Measurements from ENCODE around the gene NECAP2.

The NECAP2 gene

GRCh38 chr1:16462773-16463330 lies 22.3 kb downstream of the NECAP2 start:
- Histone ChIP-seq H3K36me3 (replicated peaks; ENCODE audit: insufficient read depth, low read length) (peaks cover 12% of the 10 kb centered on the region), H3K4me2 (ENCODE audit: low read depth, low read length) (no peak overlapping the region), H3F3A (ENCODE audit: insufficient read depth, low read length) (no peaks in the 10 kb centered on the region), H3K4me1 (ENCODE audit: low read length) (no peaks in the 10 kb centered on the region), H3K4me3 (ENCODE audit: low read length) (no peak overlapping the region), H3K79me2 (ENCODE audit: low read length) (peaks cover 2% of the 10 kb centered on the region; the same call in 1 of the 2 replicates), H2AFZ (ENCODE audit: low read length) (no peak overlapping the region), H4K20me1 (ENCODE audit: insufficient read depth, low read length) (peaks cover 2% of the 10 kb centered on the region; the same call in 1 of the 2 replicates), H3K9ac (ENCODE audit: low read length) (no peak overlapping the region), H3K27me3 (replicated peaks; ENCODE audit: insufficient read depth, low read length) (no peaks in the 10 kb centered on the region), H3K27ac (ENCODE audit: low read length) (no peak overlapping the region), H3K9me3 (replicated peaks; ENCODE audit: insufficient read depth, low read length) (no peaks in the 10 kb centered on the region), H3K9me2 (replicated peaks; ENCODE audit: insufficient read depth, low read length) (no peaks in the 10 kb centered on the region)
- TF ChIP-seq EZH2 (optimal IDR thresholded peaks at IDR 0.05; ENCODE audit: low read depth, low read length) (no peak), CTCF (IDR thresholded peaks at IDR 0.05; ENCODE audit: low read length) (no peak), EZH2phosphoT487 (IDR thresholded peaks at IDR 0.05; ENCODE audit: low read length) (no peak)
- no peak for DNase-seq

GRCh38 chr1:16464917-16465625 lies 24.5 kb downstream of the NECAP2 start:
- H3K36me3 ChIP-seq (replicated peaks; ENCODE audit: insufficient read depth, low read length) = no peaks in the 10 kb centered on the region; the same call in 1 of the 2 replicates
- H4K20me1 ChIP-seq (ENCODE audit: insufficient read depth, low read length) = no peaks in the 10 kb centered on the region
- TF ChIP-seq EZH2 (optimal IDR thresholded peaks at IDR 0.05; ENCODE audit: low read depth, low read length) (no peak), EZH2phosphoT487 (IDR thresholded peaks at IDR 0.05; ENCODE audit: low read length) (no peak), CTCF (IDR thresholded peaks at IDR 0.05; ENCODE audit: low read length) (no peak)
- H3K27me3 ChIP-seq (replicated peaks; ENCODE audit: insufficient read depth, low read length) = no peaks in the 10 kb centered on the region
- H3K9ac ChIP-seq (ENCODE audit: low read length) = no peak overlapping the region
- no peak overlapping the region for H3K27ac ChIP-seq (ENCODE audit: low read length)
- no peaks in the 10 kb centered on the region for H3K9me3 ChIP-seq (replicated peaks; ENCODE audit: insufficient read depth, low read length)
- H3K79me2 ChIP-seq (ENCODE audit: low read length) = no peaks in the 10 kb centered on the region
- no peaks in the 10 kb centered on the region for H3K4me1 ChIP-seq (ENCODE audit: low read length)
- H3F3A ChIP-seq (ENCODE audit: insufficient read depth, low read length) = no peaks in the 10 kb centered on the region
- H2AFZ ChIP-seq (ENCODE audit: low read length) = no peak overlapping the region
- DNase-seq = no peak
- H3K4me2 ChIP-seq (ENCODE audit: low read depth, low read length) = no peak overlapping the region
- H3K9me2 ChIP-seq (replicated peaks; ENCODE audit: insufficient read depth, low read length) = no peaks in the 10 kb centered on the region
- H3K4me3 ChIP-seq (ENCODE audit: low read length) = no peak overlapping the region

- Histone ChIP-seq H3K27me3 (replicated peaks; ENCODE audit: insufficient read depth, low read length) (peaks cover 14% of the 10 kb centered on the region; the same call in 1 of the 2 replicates), H3K9ac (ENCODE audit: low read length) (no peak overlapping the region), H3K36me3 (replicated peaks; ENCODE audit: insufficient read depth, low read length) (no peaks in the 10 kb centered on the region), H3K9me3 (replicated peaks; ENCODE audit: insufficient read depth, low read length) (no peaks in the 10 kb centered on the region), H2AFZ (ENCODE audit: low read length) (no peak overlapping the region), H3K4me3 (ENCODE audit: low read length) (no peak overlapping the region), H3K4me2 (ENCODE audit: low read depth, low read length) (no peak overlapping the region), H3F3A (ENCODE audit: insufficient read depth, low read length) (peaks cover 7% of the 10 kb centered on the region), H3K27ac (ENCODE audit: low read length) (no peak overlapping the region), H4K20me1 (ENCODE audit: insufficient read depth, low read length) (peaks cover 3% of the 10 kb centered on the region; the same call in 1 of the 2 replicates), H3K9me2 (replicated peaks; ENCODE audit: insufficient read depth, low read length) (no peaks in the 10 kb centered on the region), H3K79me2 (ENCODE audit: low read length) (no peaks in the 10 kb centered on the region), H3K4me1 (ENCODE audit: low read length) (peaks cover 12% of the 10 kb centered on the region)
- DNase-seq = no peak
- TF ChIP-seq CTCF (IDR thresholded peaks at IDR 0.05; ENCODE audit: low read length) (no peak), EZH2 (optimal IDR thresholded peaks at IDR 0.05; ENCODE audit: low read depth, low read length) (no peak), EZH2phosphoT487 (IDR thresholded peaks at IDR 0.05; ENCODE audit: low read length) (no peak)
These were observed 28.0 kb downstream of the NECAP2 start for GRCh38 chr1:16468558-16468957.
